22Rv1 (cell line): ENCODE measurements around the gene HOXA9.

ENCODE experiments used
- CTCF ChIP-seq: fragments of 450-650 bp; IDR thresholded peaks from 2 replicates; pipeline ENCODE4 v1.5.1; 2017; ENCODE audit warnings: mild to moderate bottlenecking
- ZFX ChIP-seq: fragments of 450-650 bp; IDR thresholded peaks from 2 replicates; pipeline ENCODE4 v1.6.1; 2017; ENCODE audit warnings: antibody characterized with exemption, borderline replicate concordance

DNA sequence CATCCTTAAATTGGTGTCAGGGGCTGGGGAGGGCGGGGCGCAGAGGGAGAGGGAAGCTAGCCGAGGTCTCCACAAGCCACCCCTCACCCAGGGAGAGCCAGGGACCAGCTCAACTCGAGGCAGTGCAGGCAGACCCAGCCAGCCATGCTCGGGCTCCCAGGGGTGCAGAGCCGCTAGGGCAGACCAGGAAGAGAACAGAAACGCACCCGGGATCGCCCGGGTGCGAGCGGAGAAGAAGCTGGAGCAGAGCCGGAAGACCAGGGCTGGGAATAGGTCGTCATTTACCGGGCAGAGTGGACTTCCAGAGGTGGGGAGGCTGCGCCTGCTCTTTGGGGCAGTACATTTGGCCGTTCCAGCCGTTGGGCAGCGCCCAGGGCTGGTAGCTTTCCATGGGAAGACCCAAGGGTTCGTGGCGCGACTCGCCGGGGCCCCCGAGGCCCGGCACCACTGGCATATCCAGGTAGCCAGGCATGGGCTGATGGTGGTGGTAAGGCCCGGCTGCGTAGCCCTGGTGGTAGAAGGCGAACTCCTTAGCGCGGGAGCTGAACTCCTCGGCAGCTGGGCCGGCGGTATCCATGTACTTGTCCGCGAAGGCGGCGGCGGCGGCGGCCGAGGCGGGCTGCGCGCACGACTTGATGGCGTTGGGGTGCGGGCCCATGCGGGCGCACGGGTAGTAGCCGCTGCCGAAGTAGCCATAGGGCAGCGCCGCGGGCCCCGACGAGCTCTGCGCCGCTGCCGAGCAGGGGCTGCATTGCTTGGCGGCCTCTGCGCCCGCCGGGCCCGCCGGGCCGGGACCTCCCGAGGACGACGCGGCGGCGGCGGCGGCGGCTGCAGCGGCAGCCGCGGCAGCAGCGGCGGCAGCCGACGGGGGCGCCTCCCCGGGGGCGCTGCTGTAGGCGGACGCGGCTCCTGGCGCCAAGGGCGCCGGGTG lies 33.8 kb upstream of the HOXA9 start:
- TF ChIP-seq CTCF (no peak; the same call in 1 of the 2 replicates), ZFX (no peak)
